ENCODE results near the gene DTX4. TPM values are rescaled to one million over a fixed set of nuclear protein-coding genes. Genes with fewer than 3 reads are reported as not detected.

The DTX4 gene
- total RNA-seq, 1 donor from 2014 or later, result 0.15 TPM

DNA sequence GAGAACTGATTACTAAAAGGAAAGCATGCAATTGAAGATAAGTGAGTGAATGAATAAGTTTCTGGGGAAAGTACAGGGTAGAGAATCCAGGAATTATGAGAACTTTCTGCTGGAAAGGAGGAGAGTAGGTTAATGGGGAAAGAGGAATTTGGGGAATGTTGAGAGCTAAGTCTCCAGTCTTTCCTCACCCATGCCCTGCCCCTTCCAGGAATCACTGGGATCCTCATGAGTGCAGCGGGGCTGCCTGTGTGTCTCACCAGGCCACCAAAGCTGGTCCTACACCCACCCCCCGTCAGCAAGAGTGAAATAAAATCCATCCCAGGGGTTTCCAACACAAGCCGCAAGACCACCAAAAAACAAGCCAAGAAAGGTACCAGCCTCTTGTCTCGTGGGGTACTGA is 17.0 kb downstream of the DTX4 start:
- intact Hi-C loops (cut with micrococcal nuclease), result no loop called here

GRCh38 chr11:59189986-59190385 is 18.1 kb downstream of the DTX4 start:
- intact Hi-C loops (cut with micrococcal nuclease), result no loop called here

DNA sequence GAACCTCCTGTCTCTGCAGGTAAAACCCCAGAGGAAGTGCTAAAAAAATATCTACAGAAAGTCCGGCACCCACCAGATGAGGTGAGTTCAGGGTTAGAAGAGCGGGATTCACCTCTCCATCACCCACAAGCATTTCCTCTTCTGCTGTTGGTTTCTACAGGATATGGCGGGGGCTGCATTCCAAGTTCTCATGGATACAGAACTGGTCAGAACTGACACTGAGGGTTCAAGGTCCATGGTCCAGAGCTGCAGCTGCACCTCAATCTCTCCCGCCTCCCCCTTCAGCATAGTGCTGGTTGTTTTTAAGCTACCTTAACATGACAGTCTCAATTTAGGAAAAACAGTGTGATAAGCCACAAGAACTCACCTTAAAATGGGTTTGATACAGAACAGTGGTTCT is 19.2 kb downstream of the DTX4 start:
- intact Hi-C loops (cut with micrococcal nuclease), result no loop called here

DNA sequence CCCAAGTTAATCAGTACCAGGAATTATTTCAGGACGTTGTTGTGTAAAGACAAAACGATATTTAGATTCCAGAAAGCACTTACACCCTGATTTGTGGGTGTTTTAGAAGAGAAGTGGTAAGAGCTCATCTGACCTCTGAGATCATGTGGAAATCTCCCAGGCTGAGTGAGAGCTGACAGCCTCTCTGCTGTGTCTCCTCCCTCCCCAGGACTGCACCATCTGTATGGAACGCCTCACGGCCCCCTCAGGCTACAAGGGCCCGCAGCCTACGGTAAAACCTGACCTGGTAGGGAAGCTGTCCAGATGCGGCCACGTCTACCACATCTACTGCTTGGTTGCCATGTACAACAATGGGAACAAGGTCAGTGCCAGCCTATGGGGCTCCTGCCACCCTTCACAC is 20.0 kb downstream of the DTX4 start:
- intact Hi-C loops (cut with micrococcal nuclease), result no loop called here

GRCh38 chr11:59192446-59193020 is 20.6 kb downstream of the DTX4 start:
- intact Hi-C loops (cut with micrococcal nuclease), result no loop called here

- intact Hi-C loops (cut with micrococcal nuclease), result no loop called here
Observed at GRCh38 chr11:59193587-59194130, 21.7 kb downstream of the DTX4 start.

DNA sequence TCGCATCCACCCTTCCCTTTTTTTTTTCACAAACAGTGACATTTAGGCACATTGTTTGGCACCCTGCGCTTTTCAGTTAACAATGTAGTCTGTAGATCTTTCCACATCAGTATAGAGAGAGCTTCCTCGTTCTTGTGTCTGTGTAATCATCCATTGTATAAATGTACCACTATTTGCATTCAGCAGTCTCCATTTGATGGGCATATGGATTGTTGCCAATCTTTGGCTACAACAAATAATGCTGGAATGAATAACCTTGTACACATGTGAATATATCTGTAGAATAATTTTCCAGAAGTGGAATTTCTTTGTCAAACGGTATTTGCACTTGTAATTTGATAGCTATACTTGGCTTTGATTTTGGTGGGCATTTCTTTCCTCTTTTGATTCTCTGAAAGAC is 23.7 kb downstream of the DTX4 start:
- intact Hi-C loops (cut with micrococcal nuclease), result no loop called here

- intact Hi-C loops (cut with micrococcal nuclease), result no loop called here
Observed at GRCh38 chr11:59196777-59197176, 24.8 kb downstream of the DTX4 start.

DNA sequence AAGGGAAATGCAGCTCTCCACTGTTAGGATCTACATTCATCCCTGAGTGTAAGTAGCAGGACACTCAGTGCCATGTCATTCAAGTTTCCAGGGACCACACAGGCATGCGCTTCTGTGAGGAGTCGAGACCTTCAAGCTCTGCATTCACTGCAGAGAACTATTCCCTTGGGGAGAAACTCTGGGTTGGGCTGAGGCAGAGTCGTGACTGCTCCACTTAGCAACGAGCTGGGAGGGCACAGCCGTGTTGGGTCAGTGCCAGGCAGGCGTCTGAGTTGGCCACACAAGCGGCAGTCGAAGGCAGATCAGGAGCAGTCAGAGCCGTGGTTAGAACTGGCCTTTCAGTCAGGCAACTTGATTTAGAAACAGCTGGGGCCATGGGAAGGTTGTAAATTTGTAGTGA is 26.1 kb downstream of the DTX4 start:
- intact Hi-C loops (cut with micrococcal nuclease), result no loop called here

DNA sequence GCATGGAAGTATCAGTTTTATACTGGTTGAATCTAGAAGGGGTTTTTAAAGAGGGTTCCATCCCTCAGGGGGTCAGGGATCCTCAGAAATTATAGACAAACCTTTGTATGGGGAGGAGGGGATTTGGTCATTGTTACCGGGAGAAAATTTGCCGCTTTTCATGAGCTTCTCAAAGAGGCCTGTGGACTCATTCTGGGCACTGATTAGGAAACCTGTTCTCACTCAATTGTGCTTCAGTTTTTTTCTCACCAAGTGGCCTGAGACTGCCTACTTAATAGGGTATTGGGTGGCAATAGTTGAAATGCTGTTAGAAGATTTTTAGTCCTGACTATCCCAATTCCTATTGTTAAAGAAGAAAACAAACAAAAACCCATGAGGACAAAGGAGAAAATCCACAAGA is 26.8 kb downstream of the DTX4 start:
- intact Hi-C loops (cut with micrococcal nuclease), result no loop called here

DNA sequence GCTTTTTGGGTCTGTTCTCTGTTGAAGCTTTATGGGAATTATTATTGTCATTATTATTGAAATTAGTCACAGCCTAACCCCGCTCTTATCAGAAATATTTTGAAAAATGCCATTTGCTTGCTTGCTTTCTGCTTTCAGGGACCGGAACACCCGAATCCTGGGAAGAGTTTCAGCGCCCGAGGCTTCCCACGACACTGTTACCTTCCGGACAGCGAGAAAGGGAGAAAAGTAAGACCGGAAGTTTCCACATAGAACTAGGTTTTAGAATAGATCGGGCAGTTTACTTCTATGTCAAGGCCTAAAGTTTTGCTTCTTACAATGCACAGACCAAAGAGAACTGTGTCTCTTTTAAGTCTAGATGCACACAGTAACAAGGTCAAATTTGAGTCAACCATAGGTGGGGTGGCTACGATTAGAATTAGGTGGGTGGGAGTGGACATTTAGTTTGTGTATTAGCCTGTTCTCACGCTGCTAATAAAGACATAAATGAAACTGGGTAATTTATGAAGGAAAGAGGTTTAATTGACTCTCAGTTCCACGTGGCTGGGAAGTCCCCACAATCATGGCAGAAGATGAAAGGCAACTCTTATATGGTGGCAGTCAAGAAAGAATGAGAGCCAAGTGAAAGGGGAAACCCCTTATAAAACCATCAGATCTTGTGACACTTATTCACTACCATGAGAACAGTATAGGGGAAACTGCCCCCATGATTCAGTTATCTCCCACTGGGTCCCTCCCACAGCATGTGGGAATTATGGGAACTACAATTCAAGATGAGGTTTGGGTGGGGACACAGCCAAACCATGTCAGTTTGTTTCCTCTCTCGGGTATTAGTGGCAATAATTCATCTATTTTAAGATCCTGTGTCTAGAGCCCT is 27.9 kb downstream of the DTX4 start:
- intact Hi-C loops (cut with micrococcal nuclease), result no loop called here

DNA sequence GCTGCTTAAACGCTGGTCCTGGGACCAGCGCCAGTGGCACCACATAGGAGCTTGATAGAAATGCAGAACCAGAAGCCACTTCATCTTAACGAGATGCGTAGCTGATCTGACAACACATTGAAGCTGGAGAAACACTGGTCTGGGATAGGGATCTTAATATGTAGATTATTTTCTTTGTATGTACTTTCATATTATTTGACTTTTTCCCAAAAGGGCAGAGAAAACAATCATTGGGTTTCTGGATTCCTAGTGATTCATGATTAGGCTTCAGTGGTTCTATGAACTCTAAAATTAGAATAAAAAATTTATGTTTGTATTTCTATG is 28.5 kb downstream of the DTX4 start:
- intact Hi-C loops (cut with micrococcal nuclease), result no loop called here

DNA sequence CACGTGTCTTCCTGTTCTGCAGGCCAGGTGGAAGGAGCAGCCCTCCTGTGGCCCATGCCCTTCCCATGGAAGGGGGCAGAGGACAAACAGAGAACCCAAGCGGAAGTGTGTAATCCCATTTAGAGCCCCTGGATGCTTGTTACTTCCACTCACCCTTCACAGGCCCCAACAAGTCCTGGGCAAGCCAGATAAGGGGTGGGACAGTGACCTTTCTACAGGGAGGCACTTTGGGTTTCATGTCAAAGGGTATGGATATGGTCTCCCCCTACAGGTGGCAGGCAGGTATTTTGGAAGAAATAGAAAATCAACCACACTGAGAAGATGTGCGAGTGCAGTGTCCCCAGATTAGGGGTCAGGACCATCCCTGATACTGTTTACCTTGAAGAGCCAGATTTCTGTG is 29.4 kb downstream of the DTX4 start:
- intact Hi-C loops (cut with micrococcal nuclease), result no loop called here

DNA sequence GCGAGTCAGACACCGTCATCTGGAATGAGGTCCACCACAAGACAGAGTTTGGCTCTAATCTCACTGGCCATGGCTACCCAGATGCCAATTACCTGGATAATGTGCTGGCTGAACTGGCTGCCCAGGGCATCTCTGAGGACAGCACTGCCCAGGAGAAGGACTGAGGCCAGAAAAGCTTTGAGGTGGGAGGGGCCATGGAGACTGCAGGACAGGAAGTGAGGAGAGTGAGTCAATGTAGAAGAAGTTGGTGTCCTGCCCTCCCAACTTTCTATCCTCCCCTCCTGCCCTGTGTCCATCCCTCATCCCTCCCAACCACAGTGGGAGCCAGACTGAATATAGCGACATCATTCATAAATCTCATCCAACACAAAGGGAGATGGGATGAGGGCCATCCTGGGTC is 32.8 kb downstream of the DTX4 start:
- intact Hi-C loops (cut with micrococcal nuclease), result no loop called here

- intact Hi-C loops (cut with micrococcal nuclease), result no loop called here
Observed at GRCh38 chr11:59205648-59206047, 33.7 kb downstream of the DTX4 start.

GRCh38 chr11:59206635-59207034 is 34.7 kb downstream of the DTX4 start:
- intact Hi-C loops (cut with micrococcal nuclease), result no loop called here

- intact Hi-C loops (cut with micrococcal nuclease), result loop anchor here (1.0 kb wide), 2 partner anchors 37 to 76 kb away; no protein-coding TSS in a partner anchor
Observed at GRCh38 chr11:59207988-59208451, 36.1 kb downstream of the DTX4 start.

- intact Hi-C loops (cut with micrococcal nuclease), result loop anchor here (1.0 kb wide), 2 partner anchors 38 to 75 kb away; no protein-coding TSS in a partner anchor
Observed at GRCh38 chr11:59208956-59209355, 37.0 kb downstream of the DTX4 start.

DNA sequence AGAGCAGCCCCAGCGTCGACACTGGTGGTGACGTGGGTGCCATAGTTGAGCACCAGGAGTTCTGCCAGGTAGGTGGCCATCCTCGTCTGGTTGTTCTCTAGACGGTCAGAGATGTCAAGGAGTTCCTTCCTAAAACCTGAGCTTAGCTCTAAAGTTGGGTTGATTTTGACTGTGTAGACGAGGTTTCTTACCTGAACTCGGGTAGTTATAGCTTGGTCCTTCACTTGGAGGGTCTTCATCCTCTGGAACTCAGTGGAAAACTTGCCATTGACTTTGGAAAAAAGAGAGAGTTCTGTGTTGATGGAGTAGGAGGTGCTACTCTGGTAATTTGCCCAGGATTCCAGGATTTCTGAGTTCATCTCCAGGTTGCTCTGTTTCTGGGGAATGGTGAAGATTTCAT is 40.3 kb downstream of the DTX4 start:
- intact Hi-C loops (cut with micrococcal nuclease), result no loop called here

DNA sequence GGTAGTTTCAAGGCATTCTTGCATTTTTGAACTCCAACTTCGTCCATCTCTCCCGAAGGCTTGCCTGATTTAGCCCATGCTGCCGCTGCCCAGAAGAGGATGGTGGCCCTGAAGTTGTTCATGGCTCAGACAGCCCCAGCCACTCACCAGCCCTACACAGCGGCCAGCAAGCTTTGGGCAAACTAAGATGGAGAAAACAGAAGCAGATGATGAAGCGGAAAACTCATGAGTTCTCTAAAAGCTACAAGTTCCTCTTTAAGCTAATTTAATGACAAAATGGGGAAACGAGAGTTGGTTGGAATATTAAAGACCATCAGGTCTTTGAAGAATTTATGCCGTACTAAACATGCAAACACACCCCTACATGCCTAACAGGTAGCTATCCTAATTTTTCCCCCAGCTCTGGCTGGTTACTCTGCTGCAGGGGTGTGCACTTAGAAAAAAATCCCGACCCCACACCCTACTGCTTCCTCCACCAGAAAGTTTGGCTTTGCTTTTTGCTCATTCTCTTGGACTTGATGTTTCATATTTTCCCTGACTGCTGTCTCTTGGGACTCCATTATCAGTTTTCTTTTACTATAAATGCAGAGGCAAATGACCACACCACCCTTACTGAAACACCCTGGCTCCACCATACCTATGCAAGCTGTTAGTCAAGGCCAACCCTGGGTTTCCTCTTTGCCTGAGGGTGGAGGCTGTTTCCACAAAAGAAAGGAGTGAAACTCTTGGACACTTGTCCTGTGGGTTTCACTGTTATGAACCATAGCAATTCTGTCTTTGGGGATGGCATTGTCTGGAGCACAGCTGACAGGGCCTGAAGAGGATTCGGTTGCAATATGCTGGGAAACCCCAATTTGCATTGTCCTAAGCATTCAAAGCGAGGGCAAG is 41.1 kb downstream of the DTX4 start, which contains the start of gene MPEG1:
Gene MPEG1, minus strand, starts transcription at position 184 of the 888 bp plus-strand sequence. Its CDS starts 62 bp downstream, at position 122.
- intact Hi-C loops (cut with micrococcal nuclease), result no loop called here

- intact Hi-C loops (cut with micrococcal nuclease), result no loop called here
Observed at GRCh38 chr11:59214141-59214893, 42.4 kb downstream of the DTX4 start.
